Measurements from ENCODE around the gene SF3B1.
"Not testable (repeated sequence)": the region's sequence is repeated elsewhere in the genome, so short reads cannot be mapped to it uniquely, and the experiment has no call there.

SF3B1 gene

GRCh38 chr2:197433780-197434438 lies 919 bp downstream of the SF3B1 start:
- no peak for DNase-seq (ENCODE audit: low spot score)

DNA sequence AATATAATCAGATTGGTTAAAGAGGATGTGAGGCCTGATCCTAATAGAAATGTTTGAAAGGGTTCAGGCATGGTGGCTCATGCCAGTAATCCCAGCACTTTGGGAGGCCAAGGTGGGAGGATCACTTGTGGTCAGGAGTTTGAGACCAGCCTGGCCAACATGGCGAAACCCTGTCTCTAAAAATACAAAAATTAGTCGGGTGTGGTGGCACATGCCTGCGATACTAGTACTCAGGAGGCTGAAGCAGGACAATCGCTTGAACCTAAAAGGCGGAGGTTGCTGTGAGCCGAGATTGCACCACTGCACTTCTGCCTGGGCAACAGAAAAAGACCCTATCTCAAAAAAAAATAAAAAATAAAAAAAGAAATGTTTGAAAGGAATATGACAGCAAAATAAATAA lies 2.3 kb downstream of the SF3B1 start:
- not testable (repeated sequence) for DNase-seq (ENCODE audit: low spot score)

GRCh38 chr2:197431858-197432257 lies 3.0 kb downstream of the SF3B1 start:
- DNase-seq (ENCODE audit: low spot score), result no peak

DNA sequence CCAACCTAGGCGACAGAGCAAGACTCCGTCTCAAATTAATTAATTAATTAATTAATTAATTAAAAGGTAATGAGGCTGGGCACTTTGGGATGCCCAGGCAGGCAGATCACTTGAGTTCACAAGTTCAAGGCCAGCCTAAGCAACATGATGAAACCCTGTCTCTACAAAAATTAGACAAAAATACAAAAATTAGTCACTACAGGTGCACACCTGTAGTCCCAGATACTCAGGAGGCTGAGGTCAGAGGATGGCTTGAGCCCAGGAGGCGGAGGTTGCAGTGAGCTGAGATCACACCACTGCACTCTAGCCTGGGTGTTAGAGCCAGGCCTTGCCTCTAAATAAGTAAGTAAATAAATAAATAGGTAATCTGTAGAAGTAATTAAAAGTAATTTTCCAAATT lies 6.8 kb downstream of the SF3B1 start:
- no peak for DNase-seq (ENCODE audit: low spot score)

DNA sequence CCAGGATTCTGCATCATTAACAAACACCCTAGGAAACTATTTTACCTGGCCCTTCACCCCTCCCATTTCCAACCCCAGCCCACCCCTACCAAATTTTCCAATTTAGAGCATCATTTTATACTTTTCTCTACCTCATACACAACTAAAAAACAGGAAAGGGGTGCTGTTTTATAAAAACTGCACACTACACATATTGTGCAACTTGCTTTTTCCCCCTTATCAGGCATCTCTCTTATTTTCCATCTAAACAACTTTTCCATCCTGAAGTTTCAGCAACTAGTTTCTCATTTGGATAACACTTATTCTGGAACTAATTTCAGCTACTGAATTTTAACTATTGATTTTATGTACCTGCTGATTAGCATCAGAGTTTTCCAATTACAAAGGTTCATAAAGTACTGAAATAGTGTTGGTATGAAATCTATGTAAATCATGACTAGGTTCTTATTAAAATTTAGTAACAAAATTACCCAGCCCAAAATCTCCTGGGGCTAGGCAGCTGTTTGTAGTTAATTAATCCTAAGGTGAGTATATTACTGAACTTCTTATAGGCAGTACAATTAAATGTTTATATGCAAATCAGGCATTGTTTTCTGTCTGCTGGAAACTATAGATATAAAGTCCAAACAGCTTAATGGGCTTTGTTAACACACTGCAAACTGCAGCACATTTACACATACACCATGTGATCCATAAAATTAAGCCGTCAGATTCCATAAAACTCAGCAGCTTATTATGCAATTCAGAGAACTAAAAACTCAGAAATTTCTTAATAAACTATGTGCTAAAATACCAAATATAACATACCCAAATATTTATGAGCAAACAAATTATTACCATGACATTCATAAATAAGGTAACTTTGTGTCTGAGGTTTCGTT lies 7.9 kb downstream of the SF3B1 start:
- no peak for DNase-seq (ENCODE audit: low spot score)

DNA sequence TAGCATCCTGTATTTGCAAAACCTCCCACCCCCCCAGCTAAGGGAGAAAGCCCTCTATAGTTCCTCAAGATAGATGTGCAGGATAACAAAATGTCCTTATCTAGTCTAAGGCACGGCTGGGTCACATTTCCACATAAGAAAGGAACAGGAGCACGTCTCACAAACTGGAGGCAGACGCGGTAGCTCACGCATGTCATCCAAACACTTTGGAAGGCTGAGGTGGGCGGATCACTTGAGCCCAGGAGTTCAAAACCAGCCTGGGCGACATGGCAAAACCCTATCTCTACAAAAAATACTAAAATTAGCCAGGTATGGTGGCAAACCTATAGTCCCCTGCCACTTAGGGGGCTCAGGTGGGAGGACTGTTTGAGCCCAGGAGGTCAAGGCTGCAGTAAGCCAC lies 9.3 kb downstream of the SF3B1 start:
- DNase-seq (ENCODE audit: low spot score), result no peak

DNA sequence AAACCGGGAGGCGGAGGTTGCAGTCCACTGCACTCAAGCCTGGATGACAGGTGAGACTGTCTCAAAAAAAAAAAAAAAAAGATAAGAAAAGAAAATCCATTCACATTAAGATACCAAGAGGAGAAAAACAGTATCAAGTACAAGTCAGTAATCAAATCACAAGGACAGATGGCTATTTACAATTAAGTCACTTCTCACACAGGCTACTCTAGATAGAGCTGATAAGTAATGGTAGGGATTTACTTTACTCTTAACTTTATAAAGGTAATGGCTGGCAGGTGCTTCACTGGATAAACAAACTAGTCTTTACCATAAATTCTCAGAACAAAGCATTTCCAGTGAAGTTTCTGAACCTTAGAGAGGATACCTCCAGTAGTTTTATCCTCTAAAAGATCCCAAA lies 11.5 kb downstream of the SF3B1 start:
- DNase-seq (ENCODE audit: low spot score), result no peak

DNA sequence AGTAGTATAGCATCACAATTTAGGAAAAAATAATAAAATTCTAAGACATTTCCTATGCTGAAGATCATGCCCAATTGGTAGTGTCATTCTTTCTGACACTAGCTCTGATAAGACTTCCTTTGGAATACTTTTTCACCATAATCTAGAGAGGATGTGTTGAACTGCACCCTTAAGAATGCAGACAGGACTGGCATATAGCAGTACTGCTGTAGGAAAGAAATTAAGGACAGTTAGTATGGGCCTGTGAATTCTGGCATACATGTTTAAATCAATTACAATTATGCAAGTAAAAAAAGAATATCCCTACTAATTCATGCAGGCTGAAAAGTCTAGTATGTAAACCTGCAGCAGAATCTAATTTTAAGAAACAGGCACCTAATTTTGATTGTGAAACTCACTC lies 15.4 kb downstream of the SF3B1 start:
- DNase-seq (ENCODE audit: low spot score), result no peak

DNA sequence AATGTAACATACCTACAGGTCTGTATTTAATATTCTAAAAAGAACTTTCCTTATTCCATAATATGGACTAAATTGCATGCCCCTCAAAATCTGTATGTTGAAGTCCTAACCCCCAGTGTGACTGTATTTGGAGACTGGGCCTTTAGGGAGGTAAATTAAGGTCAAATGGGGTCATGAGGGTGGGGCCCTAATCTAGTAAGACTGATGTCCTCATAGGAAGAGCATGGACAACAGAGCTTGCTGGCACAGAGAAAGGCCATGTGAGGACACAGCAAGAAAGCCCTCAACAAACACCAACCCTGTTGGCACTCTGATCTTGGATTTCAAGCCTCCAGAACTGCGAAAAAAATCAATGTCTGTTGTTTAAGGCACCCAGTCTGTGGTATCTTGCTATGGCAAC lies 18.6 kb downstream of the SF3B1 start:
- DNase-seq (ENCODE audit: low spot score), result no peak

- DNase-seq (ENCODE audit: low spot score), result no peak
Observed at GRCh38 chr2:197414515-197414914, 20.3 kb downstream of the SF3B1 start.

DNA sequence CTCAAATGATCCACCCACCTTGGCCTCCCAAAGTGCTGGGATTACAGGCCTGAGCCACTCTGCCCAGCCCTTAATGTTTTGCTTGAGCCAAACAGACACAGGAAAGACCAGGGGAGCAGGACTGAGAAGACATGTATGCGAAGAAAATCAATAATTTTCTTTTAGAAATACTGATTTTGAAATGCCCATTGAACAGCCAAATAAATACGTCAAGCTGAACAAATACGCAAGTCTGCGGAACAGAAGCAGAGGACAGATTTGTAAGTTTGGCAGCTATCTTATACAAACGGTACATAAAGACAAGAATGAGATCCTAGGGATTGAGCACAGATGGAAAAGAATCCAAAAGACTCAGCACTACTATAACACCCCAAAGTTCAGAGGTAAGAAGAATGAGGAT lies 20.8 kb downstream of the SF3B1 start:
- DNase-seq (ENCODE audit: low spot score), result no peak

GRCh38 chr2:197405582-197405981 lies 29.2 kb downstream of the SF3B1 start:
- no peak for DNase-seq (ENCODE audit: low spot score)

DNA sequence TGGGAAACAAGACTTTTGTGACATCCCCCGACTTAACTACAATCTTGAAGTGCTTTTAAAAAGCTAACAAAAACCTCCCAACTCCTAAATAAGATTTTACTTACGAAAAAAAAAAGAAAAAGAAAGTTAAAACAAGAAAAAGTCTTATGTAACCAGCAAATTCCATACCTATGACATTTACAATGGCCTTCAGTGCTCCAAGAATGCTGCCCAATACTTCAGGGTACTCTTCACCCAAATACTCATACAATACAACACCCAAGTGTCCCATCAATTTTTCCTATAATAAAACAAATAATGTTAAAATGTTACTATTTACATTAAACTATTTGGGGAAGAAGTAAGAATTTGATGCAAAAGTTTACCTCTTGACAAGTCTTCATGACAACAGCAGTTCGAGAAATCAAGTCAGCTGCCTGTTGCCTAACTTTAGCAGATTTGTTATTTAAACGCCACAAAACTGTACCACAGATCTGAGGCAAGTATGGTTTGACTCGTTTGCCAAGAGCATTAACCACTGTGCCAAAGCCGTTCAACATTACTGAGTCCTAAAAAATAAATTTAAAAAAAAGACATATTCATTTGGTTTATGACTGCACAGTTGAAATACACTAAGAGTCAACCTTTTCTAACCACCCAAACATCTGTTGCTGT lies 34.8 kb downstream of the SF3B1 start:
- DNase-seq (ENCODE audit: low spot score), result no peak

- DNase-seq (ENCODE audit: low spot score), result no peak
Observed at GRCh38 chr2:197398913-197399312, 35.9 kb downstream of the SF3B1 start.

DNA sequence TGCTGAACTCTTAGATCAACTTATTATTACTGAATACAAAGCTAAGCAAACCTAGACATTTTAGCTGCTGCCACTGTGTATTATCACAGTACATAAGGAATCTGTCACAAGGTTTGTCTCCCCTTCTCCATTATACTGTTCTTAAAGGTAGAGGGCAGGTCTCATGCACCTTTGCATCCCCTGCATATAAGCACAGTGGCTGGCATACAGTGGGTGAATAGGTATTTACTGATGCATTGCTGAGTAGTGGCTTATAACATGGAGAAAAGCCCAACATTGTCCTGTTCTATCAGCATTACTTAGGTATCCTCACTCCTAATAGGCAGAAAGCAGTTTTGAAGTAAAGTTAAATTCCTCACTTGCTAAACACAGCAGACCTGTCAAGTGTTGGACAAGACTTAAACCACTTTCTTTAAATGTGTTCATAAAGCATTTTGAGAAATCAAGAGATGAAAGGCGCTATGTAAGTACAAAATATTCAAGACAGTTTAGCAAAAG lies 43.6 kb downstream of the SF3B1 start:
- DNase-seq (ENCODE audit: low spot score), result no peak

DNA sequence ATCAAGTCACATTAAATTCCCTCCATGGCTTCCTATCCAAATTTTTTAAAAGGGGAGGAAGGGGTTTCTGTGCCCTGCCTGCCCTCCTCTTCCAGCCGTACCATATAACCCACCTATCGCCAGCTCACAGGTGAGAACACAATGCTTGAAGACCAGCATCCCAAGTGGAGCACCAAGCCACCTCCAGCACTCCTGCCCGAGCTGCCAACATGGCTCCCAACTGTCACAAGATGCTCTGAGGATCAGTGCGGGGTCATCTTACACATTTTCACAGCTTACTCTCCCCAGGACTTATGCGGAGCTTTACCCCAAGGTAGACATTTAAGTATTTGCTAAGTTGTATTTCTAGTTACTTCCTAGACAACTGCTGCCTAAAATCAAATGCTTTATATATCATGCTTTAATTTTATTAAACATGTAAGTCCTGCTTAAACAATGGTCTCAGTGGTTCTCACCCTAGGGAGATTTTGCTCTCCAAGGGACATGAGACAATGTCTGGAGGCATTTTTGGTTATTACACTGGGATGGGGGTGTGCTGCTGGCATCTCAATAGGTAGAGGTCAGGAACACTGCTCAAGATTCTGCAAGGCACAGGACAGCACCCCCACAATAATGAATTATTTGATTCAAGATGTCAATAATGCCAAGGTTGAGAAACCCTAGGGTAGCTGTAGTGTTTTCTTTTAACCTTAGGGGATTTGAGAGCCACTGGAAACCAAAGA lies 45.8 kb downstream of the SF3B1 start:
- no peak for DNase-seq (ENCODE audit: low spot score)

GRCh38 chr2:197387179-197387578 lies 47.6 kb downstream of the SF3B1 start:
- DNase-seq (ENCODE audit: low spot score), result no peak

DNA sequence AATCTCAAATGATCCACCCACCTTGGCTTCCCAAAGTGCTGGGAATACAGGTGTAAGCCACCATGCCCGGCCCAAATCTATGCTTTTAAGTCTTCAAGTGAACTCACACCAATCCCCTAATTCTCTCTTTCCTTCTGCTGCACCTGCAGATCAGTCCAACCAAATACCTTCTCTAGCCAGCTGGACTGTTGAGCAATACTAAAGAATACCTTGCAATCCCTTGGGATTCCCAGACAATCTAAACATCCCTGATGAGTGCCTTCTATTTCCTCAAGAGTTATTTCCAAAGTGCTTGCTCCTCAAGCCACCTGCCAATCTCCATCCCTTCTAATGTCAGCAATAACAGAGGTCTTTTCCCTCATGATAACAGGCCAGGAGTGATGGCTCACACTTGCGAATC lies 48.6 kb downstream of the SF3B1 start:
- DNase-seq (ENCODE audit: low spot score), result no peak

DNA sequence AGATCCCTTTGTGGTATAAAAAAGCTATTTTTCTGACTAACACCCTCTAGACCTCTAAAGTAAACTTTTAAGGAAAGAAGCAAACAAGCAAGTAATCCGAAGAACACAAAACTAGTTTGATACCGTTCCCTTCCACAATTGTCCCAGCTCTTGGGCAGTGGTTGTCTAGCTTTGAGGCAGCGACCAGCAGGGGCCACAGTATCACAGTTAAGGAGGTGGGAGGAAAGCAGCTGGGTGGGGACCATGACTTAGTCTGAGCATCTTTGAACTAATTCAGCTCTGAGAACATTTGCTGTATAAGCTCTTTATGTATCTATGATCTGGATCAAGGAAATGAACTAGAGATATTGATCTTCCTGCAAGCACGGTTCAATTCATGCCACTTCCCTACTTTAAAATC lies 51.0 kb downstream of the SF3B1 start:
- no peak for DNase-seq (ENCODE audit: low spot score)

DNA sequence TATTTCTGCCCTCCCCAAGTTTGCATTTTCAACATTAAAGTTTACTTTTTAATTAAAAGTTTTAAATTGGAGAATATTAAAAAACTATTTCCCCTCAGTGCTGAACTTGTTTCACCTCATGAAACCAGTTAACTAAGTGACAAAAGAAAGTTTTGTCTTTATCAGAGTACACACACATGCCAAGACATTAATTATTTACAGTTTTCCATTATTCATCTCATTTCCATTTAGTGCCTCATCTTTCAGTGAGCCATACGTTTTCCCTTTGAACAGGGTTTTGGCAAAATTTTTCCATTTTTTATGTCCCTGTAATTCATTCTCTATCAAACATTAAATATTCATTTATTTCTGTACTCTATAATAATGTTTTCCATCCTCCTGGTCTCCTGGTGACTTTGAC lies 53.2 kb downstream of the SF3B1 start:
- no peak for DNase-seq (ENCODE audit: low spot score)

- not testable (repeated sequence) for DNase-seq (ENCODE audit: low spot score)
Observed at GRCh38 chr2:197379918-197380309, 54.9 kb downstream of the SF3B1 start.

DNA sequence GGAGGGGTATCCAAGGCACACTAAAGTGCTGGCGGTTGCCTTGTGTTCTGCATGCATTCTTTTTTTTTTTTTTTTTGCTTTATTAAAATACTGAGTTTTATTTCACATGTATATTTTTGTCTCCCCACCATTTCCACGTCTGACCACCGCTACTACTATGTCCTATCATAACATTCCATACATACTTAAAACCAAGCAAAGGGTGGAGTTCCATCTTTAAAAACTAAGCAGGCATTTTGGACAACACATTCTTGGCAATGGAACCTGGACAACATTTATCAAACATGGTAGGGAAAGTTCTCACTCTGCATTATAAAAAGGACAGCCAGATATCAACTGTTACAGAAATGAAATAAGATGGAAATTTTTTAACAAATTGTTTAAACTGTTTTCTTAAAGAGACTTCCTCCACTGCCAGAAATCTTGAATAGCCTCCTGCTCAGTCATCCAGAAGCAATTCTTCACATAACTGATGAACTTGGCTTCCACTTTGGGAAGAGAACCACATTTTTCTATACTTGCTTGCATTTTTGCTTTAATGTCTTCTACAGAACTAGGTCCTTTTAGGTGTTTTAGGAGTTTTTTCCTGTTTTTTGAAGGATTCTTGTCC lies 55.4 kb downstream of the SF3B1 start:
- not testable (repeated sequence) for DNase-seq (ENCODE audit: low spot score)

Measured in LoVo (cell line).